ENCODE data around the gene NR4A1.

DNA sequence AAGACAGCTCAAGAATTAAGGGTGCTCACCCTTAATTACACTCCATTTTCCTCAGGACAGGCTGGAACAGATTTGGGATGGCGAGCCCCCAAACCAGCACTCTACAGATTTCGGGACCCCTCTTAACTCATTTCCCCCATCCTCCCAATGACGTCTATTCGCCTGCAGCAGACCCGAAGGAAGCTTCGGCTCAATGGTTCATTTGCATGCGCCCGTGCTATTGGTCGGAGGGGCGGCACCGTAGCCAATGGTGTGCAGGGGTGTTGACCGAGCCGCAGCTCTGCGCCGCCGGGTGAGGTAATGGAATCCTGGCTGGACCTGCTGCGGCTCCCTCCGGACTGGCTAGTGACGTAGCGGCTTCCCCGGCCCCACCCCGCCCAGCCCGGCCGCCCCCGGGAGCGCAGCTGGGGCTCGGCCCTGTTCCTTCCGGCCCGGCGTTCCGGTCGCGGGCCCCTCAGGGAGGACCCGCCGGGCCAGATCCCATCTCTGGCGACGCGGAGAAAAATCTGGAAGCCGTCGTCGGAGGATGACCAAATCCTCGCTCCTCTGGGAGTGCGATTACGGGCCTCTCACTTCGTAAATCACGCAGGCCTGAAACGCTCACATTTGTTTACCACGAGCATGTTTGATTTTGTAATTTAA, 18.3 kb upstream of the NR4A1 start:
- TF ChIP-seq POLR2AphosphoS5 (IDR thresholded peaks at IDR 0.05; ENCODE audit: low read depth, low read length): peak; percentile 53; the same call in 1 of the 2 replicates
- TF ChIP-seq, protein P1, sequence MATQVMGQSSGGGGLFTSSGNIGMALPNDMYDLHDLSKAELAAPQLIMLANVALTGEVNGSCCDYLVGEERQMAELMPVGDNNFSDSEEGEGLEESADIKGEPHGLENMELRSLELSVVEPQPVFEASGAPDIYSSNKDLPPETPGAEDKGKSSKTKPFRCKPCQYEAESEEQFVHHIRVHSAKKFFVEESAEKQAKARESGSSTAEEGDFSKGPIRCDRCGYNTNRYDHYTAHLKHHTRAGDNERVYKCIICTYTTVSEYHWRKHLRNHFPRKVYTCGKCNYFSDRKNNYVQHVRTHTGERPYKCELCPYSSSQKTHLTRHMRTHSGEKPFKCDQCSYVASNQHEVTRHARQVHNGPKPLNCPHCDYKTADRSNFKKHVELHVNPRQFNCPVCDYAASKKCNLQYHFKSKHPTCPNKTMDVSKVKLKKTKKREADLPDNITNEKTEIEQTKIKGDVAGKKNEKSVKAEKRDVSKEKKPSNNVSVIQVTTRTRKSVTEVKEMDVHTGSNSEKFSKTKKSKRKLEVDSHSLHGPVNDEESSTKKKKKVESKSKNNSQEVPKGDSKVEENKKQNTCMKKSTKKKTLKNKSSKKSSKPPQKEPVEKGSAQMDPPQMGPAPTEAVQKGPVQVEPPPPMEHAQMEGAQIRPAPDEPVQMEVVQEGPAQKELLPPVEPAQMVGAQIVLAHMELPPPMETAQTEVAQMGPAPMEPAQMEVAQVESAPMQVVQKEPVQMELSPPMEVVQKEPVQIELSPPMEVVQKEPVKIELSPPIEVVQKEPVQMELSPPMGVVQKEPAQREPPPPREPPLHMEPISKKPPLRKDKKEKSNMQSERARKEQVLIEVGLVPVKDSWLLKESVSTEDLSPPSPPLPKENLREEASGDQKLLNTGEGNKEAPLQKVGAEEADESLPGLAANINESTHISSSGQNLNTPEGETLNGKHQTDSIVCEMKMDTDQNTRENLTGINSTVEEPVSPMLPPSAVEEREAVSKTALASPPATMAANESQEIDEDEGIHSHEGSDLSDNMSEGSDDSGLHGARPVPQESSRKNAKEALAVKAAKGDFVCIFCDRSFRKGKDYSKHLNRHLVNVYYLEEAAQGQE (IDR thresholded peaks at IDR 0.05; ENCODE audit: insufficient read depth in 1 of 2, low read depth in 2 of 2, low read length in 2 of 2): no peak
- TF ChIP-seq SIN3A (IDR thresholded peaks at IDR 0.05; ENCODE audit: borderline replicate concordance, insufficient read depth, low read length): no peak
- peak; percentile 79 for TF ChIP-seq FOXP2 (optimal IDR thresholded peaks at IDR 0.05; ENCODE audit: borderline replicate concordance, extremely low read depth, extremely low read length, insufficient read depth)
- no peak for TF ChIP-seq TAF1 (IDR thresholded peaks at IDR 0.05; ENCODE audit: borderline replicate concordance, insufficient read depth, low read length)

Data from PFSK-1 (cell line).